ENCODE data around the gene C2CD4B.

GRCh38 chr15:62190274-62190673, 25.2 kb upstream of the C2CD4B start:
- TF ChIP-seq CTCF (IDR thresholded peaks at IDR 0.05) = no peak
- TF ChIP-seq POLR2A (IDR thresholded peaks at IDR 0.05) = no peak
